GM19468 (cell line): ENCODE measurements around the gene UBASH3B.

Experiments
- ATAC-seq: cut with Tn5 transposase; IDR thresholded peaks from one replicate; pipeline ENCODE4 v1.9.1; 2021; ENCODE audit warnings: mild to moderate bottlenecking, moderate library complexity, moderate number of reproducible peaks; ENCODE audit not compliant: unreplicated experiment; ENCODE audit errors: extremely low read depth

The UBASH3B gene

DNA sequence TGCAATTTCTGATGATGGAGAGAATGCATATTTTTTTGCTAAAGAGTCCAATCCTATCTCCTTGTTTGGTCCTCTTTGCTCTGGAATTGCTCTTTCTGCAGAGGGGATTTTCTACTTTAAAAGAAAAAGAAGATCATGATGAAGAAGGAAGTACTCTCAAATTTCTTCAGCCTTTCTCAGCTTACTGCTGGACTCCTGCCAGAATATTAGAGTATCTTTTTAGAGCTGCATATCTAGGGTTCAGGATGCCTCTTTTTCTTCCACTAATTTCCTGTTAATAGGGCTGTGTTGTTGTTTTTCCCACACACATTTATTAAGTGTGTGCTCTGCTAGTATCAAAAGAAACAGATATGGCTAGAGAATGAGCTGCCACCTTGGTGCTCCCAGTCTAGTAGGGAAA, 18.2 kb downstream of the UBASH3B start:
- ATAC-seq, result no peak

DNA sequence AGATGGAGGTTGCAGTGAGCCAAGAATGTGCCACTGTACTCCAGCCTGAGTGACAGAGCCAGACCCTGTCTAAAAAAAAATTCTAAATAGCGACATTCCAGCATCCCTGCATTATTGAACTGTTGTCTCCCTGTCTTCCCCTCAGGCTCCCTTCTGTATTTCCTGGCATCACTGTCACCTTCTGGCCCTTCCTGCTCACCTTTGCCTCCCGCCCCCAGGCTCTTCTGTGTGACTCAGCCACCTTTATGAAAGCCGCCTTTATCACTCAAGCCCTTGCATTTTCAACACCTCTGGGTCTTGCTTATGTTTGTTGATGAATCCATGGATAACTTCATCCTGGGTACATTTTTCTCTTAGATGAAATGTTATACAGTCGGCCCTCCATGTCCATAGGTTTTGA, 21.1 kb downstream of the UBASH3B start:
- ATAC-seq, result no peak

DNA sequence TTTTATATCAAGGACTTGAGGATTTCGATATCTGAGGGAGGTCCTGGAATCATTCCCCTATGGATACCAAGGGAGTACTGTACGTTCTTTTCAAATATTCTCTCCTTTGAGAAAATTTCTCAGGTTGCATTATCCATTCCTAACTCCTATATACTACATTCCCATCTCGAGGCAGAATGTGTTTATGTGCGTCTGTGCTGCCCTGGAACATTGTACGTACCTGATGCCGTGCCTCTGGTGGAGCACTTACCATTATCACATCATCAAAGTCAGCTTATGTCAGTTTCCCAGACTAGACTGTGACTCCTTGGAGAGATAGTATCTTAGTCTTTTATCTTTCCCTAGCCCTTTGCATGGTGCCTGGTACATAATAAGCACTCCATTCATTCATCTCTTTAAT, 21.7 kb downstream of the UBASH3B start:
- no peak for ATAC-seq

DNA sequence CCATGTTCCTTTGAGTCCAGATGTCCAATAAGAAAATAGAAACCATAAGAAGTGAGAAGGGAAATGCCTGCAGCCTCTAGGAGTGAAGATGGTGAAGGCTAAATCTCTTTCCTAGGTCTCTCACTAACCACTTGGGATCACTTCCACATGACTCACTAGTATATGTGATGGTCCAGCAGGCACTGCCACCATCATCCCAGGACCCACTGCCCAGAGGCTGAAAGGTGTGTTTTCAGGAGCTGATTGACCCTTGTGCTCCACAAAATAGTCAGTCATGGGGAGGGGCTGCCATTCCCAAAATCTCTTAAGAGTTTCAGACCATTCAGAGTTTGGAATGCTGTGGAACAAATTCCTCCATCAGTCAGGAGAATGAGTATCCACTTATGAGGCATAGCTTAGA, 22.9 kb downstream of the UBASH3B start:
- no peak for ATAC-seq

DNA sequence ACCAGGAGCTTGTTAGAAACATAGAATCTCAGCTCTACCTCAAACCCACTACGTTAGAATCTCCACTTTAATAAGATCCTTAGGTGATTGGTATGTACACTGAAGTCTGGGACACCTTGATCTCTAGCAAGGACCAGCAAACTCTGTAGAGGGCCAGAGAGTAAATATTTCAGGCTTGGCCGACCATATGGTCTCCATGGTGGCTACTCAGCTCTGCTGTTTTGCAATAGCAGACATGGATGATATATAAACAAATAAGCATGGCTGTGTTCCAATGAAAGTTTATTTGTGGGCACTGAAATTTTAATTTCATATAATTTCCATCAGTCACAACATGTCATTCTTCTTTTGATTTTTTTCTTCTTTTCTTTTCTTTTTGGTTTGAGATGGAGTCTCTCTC, 23.9 kb downstream of the UBASH3B start:
- no peak for ATAC-seq

DNA sequence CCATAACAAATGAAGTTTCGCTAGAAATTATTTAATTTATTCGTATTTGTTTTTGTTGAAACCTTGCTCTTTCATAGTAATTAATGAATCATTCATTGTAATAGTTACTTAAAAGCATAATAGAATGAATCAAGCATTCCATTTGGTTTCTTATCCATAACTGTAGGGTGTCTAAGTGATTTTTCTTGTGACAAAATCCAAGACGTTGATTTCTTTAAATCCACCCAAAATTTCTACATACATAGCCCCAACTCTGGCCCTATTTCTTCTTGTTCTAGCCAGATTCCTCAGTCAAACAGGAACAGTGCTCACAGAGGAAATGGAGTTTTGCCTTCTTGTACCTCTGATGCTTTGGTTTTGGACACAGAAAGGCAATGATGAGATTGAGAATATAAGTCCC, 25.5 kb downstream of the UBASH3B start:
- no peak for ATAC-seq

DNA sequence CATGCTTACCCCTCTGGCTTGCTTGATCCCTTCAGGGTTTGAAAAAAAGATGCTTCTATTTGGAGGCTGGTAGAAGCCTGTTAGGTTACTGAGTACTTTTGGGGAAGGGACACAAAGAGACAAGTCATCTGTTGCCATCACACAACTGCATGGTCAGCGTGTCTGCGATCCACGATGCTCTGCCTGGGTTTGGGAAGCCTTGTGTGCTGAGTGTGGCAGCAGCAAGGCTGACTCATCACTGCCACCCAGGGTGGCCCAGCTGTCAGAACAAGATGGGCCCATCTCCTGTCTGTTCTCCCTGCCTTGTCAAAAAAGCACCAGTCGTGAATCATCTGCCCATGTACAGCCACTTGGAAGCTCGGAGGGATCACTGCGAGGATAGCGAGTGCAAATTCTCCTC, 26.2 kb downstream of the UBASH3B start:
- no peak for ATAC-seq

DNA sequence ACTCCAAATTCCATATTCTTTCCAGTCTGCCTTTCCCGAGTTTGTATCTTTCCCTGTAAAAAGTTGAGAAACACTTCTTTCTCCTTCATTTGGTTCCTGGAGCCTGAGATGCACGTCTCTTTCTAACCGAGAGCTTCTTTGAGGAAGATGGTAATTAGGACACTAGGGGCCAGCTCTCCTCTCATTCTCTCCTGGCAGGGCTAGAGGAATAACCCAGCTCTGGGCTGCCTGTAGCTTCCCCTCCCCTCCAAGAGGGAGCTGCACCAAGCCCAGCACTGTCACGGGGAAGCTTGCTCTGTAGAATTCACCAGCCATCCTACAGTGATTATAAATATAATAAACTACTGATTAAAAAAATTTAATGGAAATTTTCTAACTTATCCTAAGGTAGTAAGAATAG, 26.9 kb downstream of the UBASH3B start:
- no peak for ATAC-seq

DNA sequence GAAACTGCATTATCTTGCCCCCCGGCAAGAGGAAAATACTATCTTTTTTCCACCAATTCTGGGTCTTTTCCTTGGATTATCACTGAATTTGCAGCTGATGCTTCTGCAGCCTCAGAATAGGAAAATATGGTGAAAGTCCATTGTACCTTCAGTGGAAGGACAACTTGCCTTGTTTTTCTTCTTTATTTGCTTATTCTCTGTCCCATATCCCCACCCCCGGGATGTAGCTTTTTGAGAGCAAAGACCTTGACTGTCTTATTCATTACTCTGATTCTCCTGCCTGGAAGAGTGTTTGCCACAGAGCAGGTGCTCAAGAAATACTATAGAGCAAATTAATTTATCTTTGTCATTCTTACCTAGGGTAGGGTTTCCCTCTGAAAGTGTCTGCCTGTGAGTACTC, 29.5 kb downstream of the UBASH3B start:
- no peak for ATAC-seq

DNA sequence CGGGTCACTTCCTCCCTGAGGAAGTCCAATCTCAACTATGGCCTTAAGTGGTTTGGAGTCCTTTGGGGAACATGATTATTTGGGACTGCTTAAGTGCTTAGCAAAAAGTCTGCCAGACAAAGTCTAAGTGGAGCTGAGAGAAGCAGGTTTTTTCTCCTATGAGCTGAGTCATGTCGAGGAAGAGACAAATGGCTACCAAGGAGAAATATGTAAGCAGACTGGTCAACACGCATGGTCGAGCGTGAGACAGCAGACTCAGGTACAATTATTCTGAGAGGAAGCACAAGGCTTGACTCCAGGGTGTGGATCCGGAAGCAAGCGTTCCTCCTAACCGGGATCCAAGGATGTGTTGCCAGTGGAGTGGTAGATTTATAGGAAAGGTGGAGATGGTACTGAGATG, 30.6 kb downstream of the UBASH3B start:
- ATAC-seq, result no peak

DNA sequence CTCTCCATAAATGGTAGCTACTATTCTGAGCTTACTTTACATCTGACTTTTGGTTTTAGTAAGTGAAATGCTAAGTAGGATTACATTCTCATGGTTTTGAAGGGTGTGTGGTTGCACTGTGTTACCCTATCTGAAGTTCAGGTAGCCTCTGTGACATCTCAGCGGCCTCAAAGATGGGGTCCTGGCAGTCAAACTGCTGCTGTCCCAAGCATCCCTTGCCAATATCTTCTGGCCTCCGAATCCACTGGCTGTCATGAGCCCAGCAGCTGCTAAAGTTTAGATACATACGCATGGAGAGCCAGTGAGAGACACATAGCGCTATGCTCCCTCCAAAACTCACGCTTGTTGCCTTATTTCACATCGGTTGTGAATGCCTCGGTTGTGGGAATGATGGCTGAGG, 34.9 kb downstream of the UBASH3B start:
- ATAC-seq, result no peak

DNA sequence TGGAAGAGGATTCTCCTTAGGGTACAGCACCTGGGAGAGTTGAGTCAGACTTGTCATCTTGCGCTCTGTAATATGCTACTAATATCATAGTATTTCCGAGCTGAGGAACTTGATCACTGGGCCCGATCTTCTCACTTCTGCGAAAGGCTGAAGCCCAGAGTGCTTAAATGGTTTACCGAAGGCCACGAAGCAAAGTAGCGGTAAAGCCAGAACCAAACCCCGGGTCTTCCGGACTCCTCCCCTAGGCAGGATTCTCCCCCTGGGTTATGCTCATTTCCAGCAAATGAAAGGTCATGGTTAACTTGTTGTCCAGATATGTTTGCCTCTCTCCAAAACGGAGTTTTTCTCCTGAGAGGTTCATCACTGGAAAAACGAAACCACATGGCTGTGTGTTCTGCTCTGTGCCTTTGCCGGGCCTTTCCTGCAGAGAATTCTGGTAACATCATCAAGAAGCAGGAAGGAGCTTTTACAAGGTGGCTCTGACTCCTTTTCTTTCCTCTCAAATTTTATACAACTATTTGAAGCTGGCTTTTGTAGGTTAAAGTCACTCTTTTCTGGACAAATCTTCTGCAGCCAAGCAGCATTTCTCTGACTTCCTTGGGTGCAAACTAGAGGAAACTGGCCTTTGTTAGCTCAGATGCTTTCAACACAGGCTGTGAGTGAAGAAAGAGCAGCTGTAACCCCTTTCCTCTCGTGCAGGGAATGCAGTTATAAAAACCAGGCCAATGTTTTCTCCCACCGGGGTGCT, 35.5 kb downstream of the UBASH3B start:
- ATAC-seq, result no peak

DNA sequence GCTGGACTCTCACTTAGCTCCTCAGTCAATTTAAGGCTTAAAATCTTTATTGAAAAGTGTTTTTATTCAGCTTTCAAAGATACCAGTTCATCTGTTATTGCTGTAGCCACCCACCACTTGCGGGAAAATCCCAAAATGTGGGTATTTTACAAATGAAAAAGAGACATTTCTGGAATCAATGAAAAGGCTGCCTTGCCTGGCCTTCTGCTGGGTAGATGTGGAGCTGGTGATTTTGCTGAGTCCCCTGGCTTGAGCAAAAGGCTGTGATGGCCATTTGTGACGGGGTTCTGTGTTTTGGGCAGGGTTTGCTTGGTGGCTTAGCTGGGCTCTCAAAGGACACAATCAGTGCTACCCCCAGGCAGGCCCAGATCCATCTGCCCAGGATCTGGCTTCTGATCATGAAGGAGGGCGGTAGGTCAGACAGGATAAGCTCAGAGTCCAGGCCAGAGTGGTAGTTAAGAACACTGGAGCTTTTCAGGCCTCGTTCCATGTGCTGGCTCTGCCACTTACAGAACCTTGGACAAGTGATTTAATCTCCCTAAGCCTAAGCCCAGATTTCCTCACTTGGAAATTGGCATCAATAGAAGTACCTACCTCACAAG, 36.1 kb downstream of the UBASH3B start:
- no peak for ATAC-seq

DNA sequence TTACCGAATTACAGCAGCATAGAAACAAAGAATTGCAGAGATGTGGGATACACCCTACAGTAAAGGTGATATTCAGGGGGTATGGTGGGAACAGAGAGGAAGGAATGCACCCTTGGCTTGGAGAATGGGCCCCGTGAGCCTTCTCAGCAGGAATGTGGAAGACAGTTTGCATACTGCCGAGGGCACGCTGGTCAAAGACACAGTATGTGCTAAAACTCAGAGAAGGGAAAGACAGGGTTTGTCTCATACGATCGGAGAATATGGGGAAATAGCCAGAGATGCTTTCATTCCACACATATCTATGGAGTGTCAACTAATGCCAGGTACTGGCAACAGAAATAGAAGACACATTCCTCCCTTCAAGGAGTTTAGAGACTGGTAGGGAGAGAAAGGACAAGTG, 36.9 kb downstream of the UBASH3B start:
- ATAC-seq, result no peak

DNA sequence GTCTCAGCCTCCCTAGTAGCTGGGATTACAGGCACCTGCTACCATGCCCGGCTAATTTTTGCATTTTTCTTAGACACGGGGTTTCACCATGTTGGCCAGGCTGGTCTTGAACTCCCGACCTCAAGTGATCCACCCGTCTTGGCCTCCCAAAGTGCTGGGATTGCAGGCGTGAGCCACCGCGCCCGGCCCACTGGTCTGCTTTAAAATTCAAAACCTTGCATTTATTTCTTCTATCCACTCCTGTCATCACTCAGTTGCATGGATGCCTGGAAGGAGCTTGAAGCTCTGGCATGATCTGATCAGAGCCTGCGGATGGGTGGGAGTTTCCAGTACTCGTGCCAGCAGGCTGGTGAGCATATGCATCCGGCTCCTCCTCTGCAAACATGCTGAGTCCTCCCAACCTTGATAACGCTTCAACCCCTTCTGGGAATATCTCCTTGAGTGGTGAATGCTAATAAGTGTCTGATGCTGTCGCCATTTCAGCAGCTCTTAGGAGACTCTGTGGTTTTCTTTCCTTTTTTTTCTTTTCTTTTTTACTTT, 39.6 kb downstream of the UBASH3B start:
- no peak for ATAC-seq

DNA sequence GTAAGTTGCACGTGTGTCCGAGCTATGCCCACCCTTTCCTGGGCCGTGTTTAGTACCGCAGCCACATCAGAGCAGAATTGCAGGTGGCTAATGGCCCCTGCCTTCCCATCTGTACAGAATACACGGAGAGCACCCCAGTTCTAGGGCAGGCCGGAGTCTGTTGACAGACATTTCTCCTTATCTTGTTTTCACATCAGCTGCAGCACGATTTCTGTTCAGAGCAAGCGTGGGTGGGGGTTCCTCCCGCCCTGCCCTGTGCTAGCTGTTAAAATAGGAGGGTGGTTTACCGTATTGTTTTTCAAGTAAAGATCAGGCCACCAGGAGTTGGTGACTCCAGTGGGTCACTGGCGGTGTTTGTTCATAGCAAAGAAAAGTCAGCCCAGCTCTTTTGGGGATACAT, 41.1 kb downstream of the UBASH3B start:
- ATAC-seq, result no peak

DNA sequence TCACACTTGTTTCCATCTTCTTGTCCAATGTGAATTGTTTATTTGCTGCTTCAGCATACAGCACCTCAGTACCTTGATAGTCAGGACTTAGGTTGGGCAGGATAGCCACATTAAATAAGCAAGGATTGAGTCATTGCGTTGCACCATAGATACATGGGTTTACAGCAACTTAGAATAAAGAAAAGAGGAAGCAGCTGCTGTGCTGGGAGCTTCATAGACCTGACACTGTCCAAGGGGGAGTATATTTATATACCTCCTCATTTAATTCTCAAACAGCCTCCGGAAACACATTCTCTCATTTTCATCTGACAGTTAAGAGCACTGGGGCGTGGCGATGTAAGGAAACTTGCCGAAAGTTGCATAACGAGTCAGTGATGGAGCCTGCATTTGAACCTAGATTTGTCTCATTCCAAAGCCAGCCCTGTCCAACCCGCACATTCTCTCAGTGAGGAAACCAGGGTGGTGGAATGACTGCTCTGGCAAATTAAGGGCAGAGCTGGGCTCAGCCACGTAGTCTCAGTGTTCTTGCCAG, 42.2 kb downstream of the UBASH3B start:
- peak; percentile 64 for ATAC-seq

DNA sequence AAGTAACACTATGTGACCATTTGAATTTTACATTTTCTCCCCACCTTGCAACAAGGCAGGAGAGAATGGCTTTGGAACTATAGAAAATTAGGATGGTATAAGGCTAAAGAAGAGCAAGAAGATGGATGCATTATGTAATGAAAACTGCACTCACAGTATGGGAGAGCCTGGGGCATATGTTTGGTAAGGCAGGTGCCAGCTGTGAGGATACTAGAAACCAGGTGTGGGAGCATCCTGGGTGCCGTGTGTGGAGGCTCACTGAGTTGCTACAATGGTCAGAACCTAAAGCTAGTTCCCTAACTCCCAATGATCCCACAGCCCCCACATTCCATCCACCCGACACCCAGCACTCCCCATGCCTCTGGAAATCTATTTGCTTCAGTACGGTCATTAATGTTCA, 42.9 kb downstream of the UBASH3B start:
- no peak for ATAC-seq

DNA sequence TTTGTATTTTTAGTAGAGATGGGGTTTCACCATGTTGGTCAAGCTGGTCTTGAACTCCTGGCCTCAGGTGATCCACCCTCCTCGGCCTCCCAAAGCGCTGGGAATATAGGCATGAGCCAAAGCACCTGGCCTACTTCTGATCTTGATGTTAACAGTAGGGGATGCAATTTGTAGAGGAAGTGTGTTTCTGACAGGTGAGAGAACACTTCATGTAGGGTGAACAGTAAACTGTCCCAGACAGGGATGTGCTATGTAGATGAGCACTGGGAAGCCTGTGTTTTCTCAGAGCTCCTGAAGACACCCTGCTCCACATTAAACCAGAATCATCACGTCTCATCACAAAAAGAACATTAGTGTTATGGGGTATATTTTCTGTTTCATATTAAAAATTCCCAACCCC, 45.1 kb downstream of the UBASH3B start:
- no peak for ATAC-seq

DNA sequence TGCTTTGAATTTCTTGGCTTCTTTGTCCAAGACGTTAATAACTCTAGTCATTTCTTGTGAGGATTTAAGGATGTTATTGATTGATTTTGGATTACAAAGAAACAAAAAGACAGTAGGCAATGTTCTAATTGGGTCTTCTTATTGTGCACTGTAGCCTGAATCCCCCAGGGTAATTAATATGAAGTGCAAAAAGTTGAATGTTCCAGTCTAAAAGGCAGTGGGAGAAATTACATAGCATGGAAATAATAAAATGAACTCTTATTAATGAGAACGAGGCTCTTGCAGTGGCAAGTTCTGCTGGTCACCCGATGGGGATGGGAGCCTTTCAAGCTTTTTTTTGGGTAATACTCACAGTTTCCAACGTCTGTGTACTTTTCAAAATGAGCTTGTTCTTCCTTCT, 45.6 kb downstream of the UBASH3B start:
- no peak for ATAC-seq

DNA sequence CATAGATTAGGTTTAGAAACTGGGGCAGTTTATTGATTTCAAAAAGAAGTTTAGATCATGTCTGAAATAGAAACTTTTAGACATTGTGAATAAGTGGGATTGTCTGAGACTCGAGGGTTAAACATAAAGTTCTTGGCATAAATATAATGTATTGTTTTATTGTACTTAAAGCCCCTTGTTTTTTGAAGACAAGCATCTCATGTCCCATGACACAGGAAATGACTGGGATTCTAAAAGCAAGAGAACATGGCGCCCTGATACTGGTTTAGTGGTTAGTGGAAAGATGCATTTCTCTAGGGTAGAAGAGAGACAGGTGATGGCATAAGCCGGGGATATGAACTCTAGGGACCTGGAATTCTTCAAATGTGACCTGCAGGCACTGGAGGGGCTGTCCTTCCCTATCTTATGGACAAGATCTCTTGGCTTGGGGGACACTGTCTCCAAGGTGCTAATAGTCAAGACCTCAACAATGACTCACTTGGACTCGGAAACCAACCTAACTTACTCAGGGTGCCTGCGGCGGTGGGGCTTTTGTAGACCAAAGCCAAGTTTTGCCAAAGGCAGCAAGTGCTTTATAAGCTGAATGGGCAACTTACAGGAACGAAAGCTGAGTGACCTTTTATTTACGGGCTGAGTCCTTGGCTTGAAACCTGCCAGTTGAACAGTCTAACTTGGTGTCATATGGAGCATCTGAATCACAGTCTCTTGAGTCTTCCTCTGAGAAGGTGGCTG, 48.2 kb downstream of the UBASH3B start:
- ATAC-seq, result no peak
